Esophagus muscularis mucosa (tissue), 4 donors: ENCODE results near the gene CEP350. TPM values are rescaled to one million over a fixed set of nuclear protein-coding genes. Genes with fewer than 3 reads are reported as not detected.

Source experiments
- DNase-seq: peaks from one replicate; pipeline ENCODE4 v3.0.0-alpha.2; 2017; ENCODE audit errors: extremely low spot score
- H3K27ac ChIP-seq, 4 donors: fragments of 200-600 bp; sonication (generic); replicated peaks in 1 of 4; 1 replicate in 3 of 4; 2 replicates in 1 of 4; pipeline ENCODE4 v1.5.1; 2016 to 2019; ENCODE audit warnings: mild to moderate bottlenecking in 1 of 4
- H3K27me3 ChIP-seq, 4 donors: fragments of 200-600 bp; sonication (generic); one replicate each; pipeline versions ENCODE4 v1.5.1 to v1.6.0; 2016 to 2019
- H3K36me3 ChIP-seq, 4 donors: fragments of 200-600 bp; sonication (generic); one replicate each; pipeline ENCODE4 v1.5.1; 2016 to 2019
- H3K4me1 ChIP-seq, 4 donors: fragments of 200-600 bp; sonication (generic); one replicate each; pipeline ENCODE4 v1.5.1; 2016 to 2019
- H3K4me3 ChIP-seq, 4 donors: fragments of 200-600 bp; sonication (generic); 1 replicate in 2 of 4; 2 replicates in 2 of 4; pipeline ENCODE4 v1.5.1; 2016 to 2019; ENCODE audit warnings: mild to moderate bottlenecking in 4 of 4, moderate library complexity in 1 of 4
- H3K9me3 ChIP-seq, 4 donors: fragments of 200-600 bp; sonication (generic); 1 replicate in 3 of 4; 2 replicates in 1 of 4; pipeline ENCODE4 v1.5.1; 2016 to 2019
- CTCF ChIP-seq, 3 experiments: fragments of 200-600 bp in 2 of 3; fragments of 450-650 bp in 1 of 3; sonication (generic) in 2 of 3; IDR thresholded peaks; one replicate each; pipeline ENCODE4 v1.5.1; 2017 to 2019; ENCODE audit warnings: antibody characterized with exemption in 3 of 3, mild to moderate bottlenecking in 2 of 3, moderate library complexity in 1 of 3
- EP300 ChIP-seq: sonication (generic); formaldehyde crosslinking; IDR thresholded peaks from one replicate; pipeline ENCODE4 v1.6.1; 2017; ENCODE audit warnings: antibody characterized with exemption
- POLR2A ChIP-seq: fragments of 450-650 bp; IDR thresholded peaks from one replicate; pipeline ENCODE4 v1.6.1; 2017; ENCODE audit warnings: antibody characterized with exemption, moderate library complexity, mild to moderate bottlenecking, low read depth
- POLR2AphosphoS5 ChIP-seq, 2 donors: sonication (generic); formaldehyde crosslinking; IDR thresholded peaks; one replicate each; pipeline ENCODE4 v1.6.1; 2017; ENCODE audit warnings: antibody characterized with exemption in 2 of 2
- WGBS: methylation state at CpG from one replicate; pipeline ENCODE4 v1.1.5; 2018; 5-methylcytosine and 5-hydroxymethylcytosine counted together
- intact Hi-C: fragments of 100-400 bp; cut with DNase I; formaldehyde crosslinking; loops from one replicate; pipeline ENCODE4 v1.15.1; 2023
- total RNA-seq, 4 donors: library from RNA; depleted of rRNA; stranded (reverse); fragments of >200 nt; gene quantifications; one replicate each; pipeline versions ENCODE4 v1.1.0 to v1.2.1, GENCODE V29; 2016

CEP350 gene
- total RNA-seq, 4 donors from 2014 or later, result 61.0 to 80.6 (median 65.1) TPM

- no peak for DNase-seq
- Histone ChIP-seq H3K36me3 (no peaks in the 10 kb centered on the region), H3K4me1 (peaks cover 26 to 37% (median 36%) of the 10 kb centered on the region in 4 donors), H3K9me3 (no peaks in the 10 kb centered on the region), H3K27me3 (no peaks in the 10 kb centered on the region), H3K27ac (no peak overlapping the region), H3K4me3 (peak overlapping the region in 2 of 4 donors; percentile 87 to 98)
- 88% methylated on average over 2 of the region's 2 CpGs for WGBS
- no peak for TF ChIP-seq POLR2A
- peak in 1 of 2 donors; percentile 43 for TF ChIP-seq POLR2AphosphoS5 (IDR thresholded peaks at IDR 0.05)
- intact Hi-C loops, result no loop called here
Measured at GRCh38 chr1:180156631-180157091, 202.1 kb downstream of the CEP350 start.

- intact Hi-C loops, result no loop called here
Measured at GRCh38 chr1:180157108-180157507, 202.5 kb downstream of the CEP350 start.

DNA sequence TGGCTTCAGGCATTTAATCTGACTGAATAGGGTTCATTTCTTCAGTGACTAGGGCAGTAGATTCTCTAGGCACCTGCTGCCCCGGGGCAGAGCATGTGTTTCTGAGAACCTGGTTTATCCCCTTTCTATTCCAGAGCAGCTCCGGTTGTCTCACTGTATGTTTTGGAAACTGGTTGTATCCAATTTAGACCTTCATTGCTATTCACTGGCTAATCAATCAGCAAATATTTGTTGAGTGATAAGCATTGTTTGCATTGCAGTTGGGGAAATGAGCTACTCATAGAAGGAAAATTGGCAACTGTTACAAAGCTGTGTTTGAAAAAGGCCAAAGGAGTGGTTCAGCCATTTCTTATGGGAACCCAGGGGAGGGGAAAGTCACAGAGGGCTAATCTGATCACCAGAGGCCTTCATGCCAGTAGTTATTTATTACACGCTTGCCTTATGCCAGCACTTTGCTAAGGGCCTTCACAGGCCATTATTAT lies 203.0 kb downstream of the CEP350 start:
- no peaks in the 10 kb centered on the region for H3K36me3 ChIP-seq
- intact Hi-C loops, result no loop called here
- H3K27ac ChIP-seq, result no peak overlapping the region
- no peaks in the 10 kb centered on the region for H3K27me3 ChIP-seq
- peaks cover 26 to 37% (median 36%) of the 10 kb centered on the region in 4 donors for H3K4me1 ChIP-seq
- no peak for DNase-seq
- no peak overlapping the region for H3K4me3 ChIP-seq
- no peaks in the 10 kb centered on the region for H3K9me3 ChIP-seq
- TF ChIP-seq EP300 (no peak), POLR2AphosphoS5 (IDR thresholded peaks at IDR 0.05) (no peak), POLR2A (no peak), CTCF (IDR thresholded peaks at IDR 0.05) (no peak)
- WGBS, result 89% methylated on average over 3 of the region's 3 CpGs

More at GRCh38 chr1:180157108-180157507, 202.5 kb downstream of the CEP350 start:
- Histone ChIP-seq H3K27ac (no peak overlapping the region), H3K4me1 (peaks cover 26 to 37% (median 36%) of the 10 kb centered on the region in 4 donors), H3K27me3 (no peaks in the 10 kb centered on the region), H3K36me3 (no peaks in the 10 kb centered on the region), H3K9me3 (no peaks in the 10 kb centered on the region), H3K4me3 (peak overlapping the region in 1 of 4 donors; percentile 6)
- DNase-seq, result no peak
- TF ChIP-seq CTCF (IDR thresholded peaks at IDR 0.05), result no peak
- TF ChIP-seq POLR2AphosphoS5 (IDR thresholded peaks at IDR 0.05), result no peak
- TF ChIP-seq EP300, result no peak
- TF ChIP-seq POLR2A, result no peak
- 86% methylated on average over 4 of the region's 4 CpGs for WGBS

GRCh38 chr1:180158149-180159147 lies 203.8 kb downstream of the CEP350 start:
- Histone ChIP-seq H3K27ac (no peak overlapping the region), H3K9me3 (no peaks in the 10 kb centered on the region), H3K4me1 (peaks cover 26 to 37% (median 36%) of the 10 kb centered on the region in 4 donors), H3K4me3 (no peak overlapping the region), H3K27me3 (no peaks in the 10 kb centered on the region), H3K36me3 (no peaks in the 10 kb centered on the region)
- intact Hi-C loops, result no loop called here
- DNase-seq, result no peak
- 92% methylated on average over 16 of the region's 16 CpGs for WGBS
- no peak for TF ChIP-seq CTCF (IDR thresholded peaks at IDR 0.05)
- no peak for TF ChIP-seq POLR2A

DNA sequence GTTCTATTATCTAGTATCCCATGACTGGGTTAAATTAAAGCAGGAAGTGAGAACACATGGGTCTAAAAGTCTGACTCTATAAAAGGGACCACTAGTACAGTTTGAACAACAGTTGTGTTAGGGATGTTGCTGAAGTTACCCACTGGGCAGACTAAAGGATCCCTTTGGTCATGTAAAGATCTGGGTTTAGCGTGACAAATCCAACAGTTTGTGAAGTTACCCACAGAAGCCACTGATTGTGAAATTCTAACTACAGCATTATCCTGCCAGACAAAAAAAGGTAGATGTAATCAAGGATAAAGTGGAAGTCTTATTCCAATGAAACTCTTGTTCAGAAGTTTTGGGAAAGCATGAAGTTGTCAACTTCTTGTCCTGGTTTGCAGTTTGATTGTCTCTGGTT lies 205.7 kb downstream of the CEP350 start:
- no peak overlapping the region for H3K27ac ChIP-seq
- H3K4me3 ChIP-seq, result no peak overlapping the region
- DNase-seq, result no peak
- no peaks in the 10 kb centered on the region for H3K27me3 ChIP-seq
- no peak for TF ChIP-seq POLR2AphosphoS5 (IDR thresholded peaks at IDR 0.05)
- TF ChIP-seq CTCF (IDR thresholded peaks at IDR 0.05), result no peak
- TF ChIP-seq POLR2A, result no peak
- no peak for TF ChIP-seq EP300
- no peaks in the 10 kb centered on the region for H3K36me3 ChIP-seq
- H3K9me3 ChIP-seq, result no peaks in the 10 kb centered on the region
- WGBS, result 89% methylated on average over 1 of the region's 1 CpG
- intact Hi-C loops, result no loop called here
- peaks cover 28 to 45% (median 29%) of the 10 kb centered on the region in 4 donors for H3K4me1 ChIP-seq
